ENCODE results near the gene TAAR8.

- TF ChIP-seq CTCF (IDR thresholded peaks at IDR 0.05; ENCODE audit: poor library complexity, severe bottlenecking) (no peak), MXI1 (conservative IDR thresholded peaks at IDR 0.05; ENCODE audit: poor library complexity, severe bottlenecking) (no peak), EZH2 (IDR thresholded peaks at IDR 0.05; ENCODE audit: borderline replicate concordance, insufficient read depth, low read length, poor library complexity, severe bottlenecking) (no peak)
Measured at GRCh38 chr6:132548746-132549463, 3.6 kb upstream of the TAAR8 start.
